WTC11 (cell line): ENCODE measurements around the gene DIO3. TPM values are rescaled to one million over a fixed set of nuclear protein-coding genes. Genes with fewer than 3 reads are reported as not detected.
A peak's percentile ranks its signal among the peaks of the same experiment; 100 is the strongest.

Source experiments
- ATAC-seq: fragments of 200-7000 bp; cut with Tn5 transposase; 2 replicates; pipeline ENCODE4 v1.10.0; 2021; ENCODE audit warnings: mild to moderate bottlenecking, moderate library complexity
- CTCF ChIA-PET: fragments of 300-600 bp; sonication (Branson Sonifier 250); formaldehyde crosslinking; loops from one replicate; lab custom pipeline; 2021; ENCODE audit warnings: antibody characterized with exemption; lab: Charles Lee
- POLR2A ChIA-PET: fragments of 350-600 bp; sonication (Branson Sonifier 250); formaldehyde crosslinking; loops from one replicate; lab custom pipeline; 2021; ENCODE audit warnings: antibody characterized with exemption; lab: Charles Lee
- DNase-seq: peaks from one replicate; pipeline ENCODE4 v3.0.0; 2021; ENCODE audit warnings: low spot score
- H3K27ac Mint-ChIP-seq: 2 replicates; pipeline ENCODE4 v1.8.0; 2021; ENCODE audit warnings: mixed read lengths
- H3K27me3 Mint-ChIP-seq: 2 replicates; pipeline ENCODE4 v1.8.0; 2021; ENCODE audit warnings: low read depth, mild to moderate bottlenecking, moderate library complexity, mixed read lengths
- H3K36me3 Mint-ChIP-seq: 2 replicates; pipeline ENCODE4 v1.8.0; 2021; ENCODE audit warnings: mixed read lengths
- H3K4me1 Mint-ChIP-seq: 2 replicates; pipeline ENCODE4 v1.8.0; 2022; ENCODE audit warnings: mixed read lengths
- H3K4me3 Mint-ChIP-seq: 2 replicates; pipeline ENCODE4 v1.8.0; 2021; ENCODE audit warnings: mild to moderate bottlenecking, moderate library complexity, mixed read lengths
- H3K9me3 Mint-ChIP-seq: 2 replicates; pipeline ENCODE4 v1.8.0; 2021; ENCODE audit warnings: mixed read lengths
- E2F1 ChIP-seq: sonication (generic); formaldehyde crosslinking; IDR thresholded peaks from 2 replicates; pipeline ENCODE4 v1.8.0; 2022; ENCODE audit warnings: mild to moderate bottlenecking, missing genetic modification reagents
- E2F5 ChIP-seq: sonication (generic); formaldehyde crosslinking; IDR thresholded peaks from 2 replicates; pipeline ENCODE4 v1.8.1; 2022; ENCODE audit warnings: mild to moderate bottlenecking, moderate library complexity, missing genetic modification reagents
- FOXJ3 ChIP-seq: sonication (generic); formaldehyde crosslinking; IDR thresholded peaks from 2 replicates; pipeline ENCODE4 v1.9.0; 2021; ENCODE audit warnings: missing genetic modification reagents, mild to moderate bottlenecking, borderline replicate concordance
- FOXK1 ChIP-seq: sonication (generic); formaldehyde crosslinking; IDR thresholded peaks from 2 replicates; pipeline ENCODE4 v1.8.0; 2022; ENCODE audit warnings: mild to moderate bottlenecking, moderate library complexity, missing genetic modification reagents
- HMGA2 ChIP-seq: fragments of 250-450 bp; sonication (Bioruptor Pico); IDR thresholded peaks from 2 replicates; pipeline ENCODE4 v1.4.0; 2021; ENCODE audit warnings: mild to moderate bottlenecking, moderate library complexity
- JUN ChIP-seq: sonication (generic); formaldehyde crosslinking; IDR thresholded peaks from 2 replicates; pipeline ENCODE4 v1.8.0; 2023; ENCODE audit warnings: mild to moderate bottlenecking, missing genetic modification reagents
- NR2C2 ChIP-seq: sonication (generic); formaldehyde crosslinking; IDR thresholded peaks from 2 replicates; pipeline ENCODE4 v1.8.0; 2022; ENCODE audit warnings: mild to moderate bottlenecking, missing genetic modification reagents
- OVOL2 ChIP-seq: fragments of 250-450 bp; sonication (Bioruptor Pico); IDR thresholded peaks from 2 replicates; pipeline ENCODE4 v1.9.0; 2021; ENCODE audit warnings: mild to moderate bottlenecking, borderline replicate concordance
- RELA ChIP-seq: sonication (generic); formaldehyde crosslinking; IDR thresholded peaks from 2 replicates; pipeline ENCODE4 v1.8.1; 2022; ENCODE audit warnings: missing genetic modification reagents, mild to moderate bottlenecking, borderline replicate concordance
- SMAD4 ChIP-seq: sonication (generic); formaldehyde crosslinking; IDR thresholded peaks from 2 replicates; pipeline ENCODE4 v1.8.0; 2022; ENCODE audit warnings: mild to moderate bottlenecking, missing genetic modification reagents
- USF1 ChIP-seq: sonication (generic); formaldehyde crosslinking; IDR thresholded peaks from 2 replicates; pipeline ENCODE4 v1.8.0; 2022; ENCODE audit warnings: mild to moderate bottlenecking, missing genetic modification reagents
- ZNF263 ChIP-seq: sonication (generic); formaldehyde crosslinking; IDR thresholded peaks from 2 replicates; pipeline ENCODE4 v1.8.1; 2022; ENCODE audit warnings: low read depth, mild to moderate bottlenecking, moderate library complexity, missing genetic modification reagents
- ZNF423 ChIP-seq: fragments of 250-450 bp; sonication (Bioruptor Pico); IDR thresholded peaks from 2 replicates; pipeline ENCODE4 v2.1.2; 2022; ENCODE audit warnings: mild to moderate bottlenecking, moderate library complexity
- ZNF532 ChIP-seq: fragments of 250-450 bp; sonication (Bioruptor Pico); IDR thresholded peaks from 2 replicates; pipeline ENCODE4 v1.9.0; 2021; ENCODE audit warnings: mild to moderate bottlenecking, borderline replicate concordance
- total RNA-seq: library from RNA; stranded (reverse); gene quantifications from 3 replicates; pipeline ENCODE4 v1.2.3, GENCODE V29; 2021
- TF ChIP-seq, protein P1 (sequence below): sonication (generic); formaldehyde crosslinking; IDR thresholded peaks from 2 replicates; pipeline ENCODE4 v1.8.1; 2022; ENCODE audit warnings: low read depth, missing genetic modification reagents, borderline replicate concordance
- TF ChIP-seq, protein P2 (sequence below): sonication (generic); formaldehyde crosslinking; IDR thresholded peaks from 2 replicates; pipeline ENCODE4 v1.8.1; 2023; ENCODE audit warnings: mild to moderate bottlenecking, missing genetic modification reagents, borderline replicate concordance
- TF ChIP-seq, protein P3 (sequence below): fragments of 250-450 bp; sonication (Bioruptor Pico); IDR thresholded peaks from 2 replicates; pipeline ENCODE4 v2.1.2; 2022; ENCODE audit warnings: mild to moderate bottlenecking, moderate library complexity

DIO3 gene
- total RNA-seq, 1 experiment from 2014 or later, result 0.52 TPM

DNA sequence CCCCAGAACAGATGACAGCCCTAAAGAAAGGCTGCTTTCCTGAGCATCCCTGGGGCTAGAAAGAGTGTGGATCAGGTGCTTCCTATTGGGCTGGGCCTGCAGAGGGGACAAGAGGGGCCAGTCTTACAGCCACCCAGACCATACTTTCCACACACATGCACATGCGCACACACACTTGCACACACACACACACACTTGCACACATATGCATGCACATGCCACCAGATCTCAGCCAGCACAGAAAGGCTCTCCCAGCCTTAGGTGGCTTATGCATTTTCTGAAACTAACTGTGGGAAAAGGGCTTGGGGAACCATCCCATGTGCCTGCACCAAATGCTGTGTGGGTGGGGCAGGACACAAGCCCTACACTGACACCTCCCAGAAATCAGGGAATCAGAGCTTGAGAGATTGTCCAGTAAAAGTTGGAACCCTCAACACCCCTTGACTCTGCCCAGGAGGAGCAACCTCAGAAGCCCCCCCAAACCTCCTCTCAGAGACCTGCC, 2.5 kb upstream of the DIO3 start:
- ChIA-PET CTCF (no interaction called here), POLR2A (no interaction called here)
- H3K4me1 Mint-ChIP-seq, result peaks cover 11% of the 10 kb centered on the region
- ATAC-seq, result no peak
- no peak for DNase-seq
- H3K27ac Mint-ChIP-seq, result no peak overlapping the region
- peaks cover 81% of the 10 kb centered on the region for H3K27me3 Mint-ChIP-seq
- H3K36me3 Mint-ChIP-seq, result peaks cover 12% of the 10 kb centered on the region
- TF ChIP-seq, protein P1, sequence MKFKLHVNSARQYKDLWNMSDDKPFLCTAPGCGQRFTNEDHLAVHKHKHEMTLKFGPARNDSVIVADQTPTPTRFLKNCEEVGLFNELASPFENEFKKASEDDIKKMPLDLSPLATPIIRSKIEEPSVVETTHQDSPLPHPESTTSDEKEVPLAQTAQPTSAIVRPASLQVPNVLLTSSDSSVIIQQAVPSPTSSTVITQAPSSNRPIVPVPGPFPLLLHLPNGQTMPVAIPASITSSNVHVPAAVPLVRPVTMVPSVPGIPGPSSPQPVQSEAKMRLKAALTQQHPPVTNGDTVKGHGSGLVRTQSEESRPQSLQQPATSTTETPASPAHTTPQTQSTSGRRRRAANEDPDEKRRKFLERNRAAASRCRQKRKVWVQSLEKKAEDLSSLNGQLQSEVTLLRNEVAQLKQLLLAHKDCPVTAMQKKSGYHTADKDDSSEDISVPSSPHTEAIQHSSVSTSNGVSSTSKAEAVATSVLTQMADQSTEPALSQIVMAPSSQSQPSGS, result no peak
- TF ChIP-seq USF1 (CRISPR knock-in tag) (no peak), NR2C2 (no peak), FOXJ3 (no peak), ZNF532 (CRISPR knock-in tag) (no peak), SMAD4 (CRISPR knock-in tag) (no peak)
- H3K4me3 Mint-ChIP-seq, result no peak overlapping the region
- peaks cover 11% of the 10 kb centered on the region for H3K9me3 Mint-ChIP-seq

DNA sequence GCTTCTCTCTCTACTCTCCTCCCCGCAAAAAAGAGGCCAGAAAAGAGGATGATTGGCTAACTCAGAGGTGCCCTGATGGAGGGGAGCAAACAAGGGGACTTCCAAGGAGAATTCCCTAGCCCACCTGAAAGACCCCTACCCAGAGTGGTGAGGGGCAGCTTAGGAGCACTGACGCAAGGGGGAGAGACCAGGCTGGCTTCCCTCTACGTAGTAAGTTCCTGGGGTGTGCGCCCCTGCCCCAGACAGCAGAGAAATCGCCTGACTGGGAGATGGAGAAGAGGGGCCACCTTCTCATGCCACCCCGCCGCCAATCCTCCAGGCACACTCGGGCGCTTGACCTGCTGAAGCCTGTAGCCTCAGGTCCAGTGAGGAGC, 2.1 kb upstream of the DIO3 start:
- DNase-seq, result no peak
- Mint-ChIP-seq H3K27ac (no peak overlapping the region), H3K9me3 (peaks cover 11% of the 10 kb centered on the region), H3K4me1 (peaks cover 14% of the 10 kb centered on the region), H3K36me3 (peaks cover 12% of the 10 kb centered on the region), H3K4me3 (peak overlapping the region; percentile 16; the same call in 1 of the 2 replicates), H3K27me3 (peaks cover 82% of the 10 kb centered on the region)
- POLR2A ChIA-PET, result no interaction called here
- ATAC-seq, result no peak
- CTCF ChIA-PET, result interaction anchor here (0.8 to 1.1 kb wide), 2 partner anchors 70 to 82 kb away, joined by 3 to 5 read pairs; no protein-coding TSS in a partner anchor
- TF ChIP-seq FOXK1 (no peak), JUN (CRISPR knock-in tag) (no peak), ZNF263 (no peak), E2F1 (CRISPR knock-in tag) (no peak), RELA (CRISPR knock-in tag) (no peak), ZNF423 (CRISPR knock-in tag) (no peak), OVOL2 (CRISPR knock-in tag) (no peak), E2F5 (CRISPR knock-in tag) (no peak), HMGA2 (no peak)
- TF ChIP-seq, protein P2, sequence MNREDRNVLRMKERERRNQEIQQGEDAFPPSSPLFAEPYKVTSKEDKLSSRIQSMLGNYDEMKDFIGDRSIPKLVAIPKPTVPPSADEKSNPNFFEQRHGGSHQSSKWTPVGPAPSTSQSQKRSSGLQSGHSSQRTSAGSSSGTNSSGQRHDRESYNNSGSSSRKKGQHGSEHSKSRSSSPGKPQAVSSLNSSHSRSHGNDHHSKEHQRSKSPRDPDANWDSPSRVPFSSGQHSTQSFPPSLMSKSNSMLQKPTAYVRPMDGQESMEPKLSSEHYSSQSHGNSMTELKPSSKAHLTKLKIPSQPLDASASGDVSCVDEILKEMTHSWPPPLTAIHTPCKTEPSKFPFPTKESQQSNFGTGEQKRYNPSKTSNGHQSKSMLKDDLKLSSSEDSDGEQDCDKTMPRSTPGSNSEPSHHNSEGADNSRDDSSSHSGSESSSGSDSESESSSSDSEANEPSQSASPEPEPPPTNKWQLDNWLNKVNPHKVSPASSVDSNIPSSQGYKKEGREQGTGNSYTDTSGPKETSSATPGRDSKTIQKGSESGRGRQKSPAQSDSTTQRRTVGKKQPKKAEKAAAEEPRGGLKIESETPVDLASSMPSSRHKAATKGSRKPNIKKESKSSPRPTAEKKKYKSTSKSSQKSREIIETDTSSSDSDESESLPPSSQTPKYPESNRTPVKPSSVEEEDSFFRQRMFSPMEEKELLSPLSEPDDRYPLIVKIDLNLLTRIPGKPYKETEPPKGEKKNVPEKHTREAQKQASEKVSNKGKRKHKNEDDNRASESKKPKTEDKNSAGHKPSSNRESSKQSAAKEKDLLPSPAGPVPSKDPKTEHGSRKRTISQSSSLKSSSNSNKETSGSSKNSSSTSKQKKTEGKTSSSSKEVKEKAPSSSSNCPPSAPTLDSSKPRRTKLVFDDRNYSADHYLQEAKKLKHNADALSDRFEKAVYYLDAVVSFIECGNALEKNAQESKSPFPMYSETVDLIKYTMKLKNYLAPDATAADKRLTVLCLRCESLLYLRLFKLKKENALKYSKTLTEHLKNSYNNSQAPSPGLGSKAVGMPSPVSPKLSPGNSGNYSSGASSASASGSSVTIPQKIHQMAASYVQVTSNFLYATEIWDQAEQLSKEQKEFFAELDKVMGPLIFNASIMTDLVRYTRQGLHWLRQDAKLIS (CRISPR knock-in tag), result no peak
- TF ChIP-seq, protein P3, sequence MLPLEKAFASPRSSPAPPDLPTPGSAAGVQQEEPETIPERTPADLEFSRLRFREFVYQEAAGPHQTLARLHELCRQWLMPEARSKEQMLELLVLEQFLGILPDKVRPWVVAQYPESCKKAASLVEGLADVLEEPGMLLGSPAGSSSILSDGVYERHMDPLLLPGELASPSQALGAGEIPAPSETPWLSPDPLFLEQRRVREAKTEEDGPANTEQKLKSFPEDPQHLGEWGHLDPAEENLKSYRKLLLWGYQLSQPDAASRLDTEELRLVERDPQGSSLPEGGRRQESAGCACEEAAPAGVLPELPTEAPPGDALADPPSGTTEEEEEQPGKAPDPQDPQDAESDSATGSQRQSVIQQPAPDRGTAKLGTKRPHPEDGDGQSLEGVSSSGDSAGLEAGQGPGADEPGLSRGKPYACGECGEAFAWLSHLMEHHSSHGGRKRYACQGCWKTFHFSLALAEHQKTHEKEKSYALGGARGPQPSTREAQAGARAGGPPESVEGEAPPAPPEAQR, result no peak
